Immature natural killer cell (primary cell): ENCODE data around the gene ZNF846. TPM values are rescaled to one million over a fixed set of nuclear protein-coding genes. Genes with fewer than 3 reads are reported as not detected.

Source experiments
- polyA plus RNA-seq, 3 donors: library from polyadenylated mRNA; unstranded; fragments of 300-500 nt; fragmentation: Illumina TruSeq; gene quantifications; one replicate each; pipeline ENCODE4 v1.2.3, GENCODE V29; 2021

The ZNF846 gene
- polyA plus RNA-seq, 3 donors from 2014 or later: 4.5 to 7.4 (median 6.1) TPM

Other genes with a start within 250 kb of the ZNF846 start
- 10 to 100 TPM in 2 of 3 donors, 1 to 10 TPM in 1; 9.2 to 27.5 (median 23.7) TPM for gene ZNF426, start 230.1 kb downstream of the ZNF846 start, polyA plus RNA-seq
- 1 to 10 TPM; 2.2 to 7.3 (median 5.4) TPM for gene ZNF121, start 184.2 kb downstream of the ZNF846 start, polyA plus RNA-seq
- gene ZNF561, start 147.5 kb downstream of the ZNF846 start, polyA plus RNA-seq: 10 to 100 TPM in 1 of 3 donors, 1 to 10 TPM in 2; 7.2 to 14.7 (median 9.9) TPM
- gene ZNF562, start 93.6 kb downstream of the ZNF846 start, polyA plus RNA-seq: 1 to 10 TPM; 3.4 to 5.5 (median 4.7) TPM
- gene FBXL12, start 50.3 kb upstream of the ZNF846 start, polyA plus RNA-seq: 10 to 100 TPM; 12.2 to 17.2 (median 14.2) TPM
- gene UBL5, start 59.2 kb upstream of the ZNF846 start, polyA plus RNA-seq: 1,000 to 10,000 TPM in 1 of 3 donors, 100 to 1,000 TPM in 2; 610 to 1,222 (median 775) TPM
- gene PIN1, start 66.6 kb upstream of the ZNF846 start, polyA plus RNA-seq: 100 to 1,000 TPM; 143 to 227 (median 183) TPM
- gene OLFM2, start 167.8 kb upstream of the ZNF846 start, polyA plus RNA-seq: 1 to 10 TPM; 1.9 to 3.7 (median 3.7) TPM
- gene COL5A3, start 241.8 kb upstream of the ZNF846 start, polyA plus RNA-seq: not detected
- not detected for gene RDH8, start 244.7 kb upstream of the ZNF846 start, polyA plus RNA-seq